NAMALWA (cell line): ENCODE results near the gene NCOA1.
A peak's percentile ranks its signal among the peaks of the same experiment; 100 is the strongest.
"Not testable (repeated sequence)": the region's sequence is repeated elsewhere in the genome, so short reads cannot be mapped to it uniquely, and the experiment has no call there.

ENCODE experiments used
- DNase-seq: peaks from one replicate; pipeline ENCODE4 v3.0.0-alpha.2; 2015; ENCODE audit warnings: low spot score

Gene NCOA1

DNA sequence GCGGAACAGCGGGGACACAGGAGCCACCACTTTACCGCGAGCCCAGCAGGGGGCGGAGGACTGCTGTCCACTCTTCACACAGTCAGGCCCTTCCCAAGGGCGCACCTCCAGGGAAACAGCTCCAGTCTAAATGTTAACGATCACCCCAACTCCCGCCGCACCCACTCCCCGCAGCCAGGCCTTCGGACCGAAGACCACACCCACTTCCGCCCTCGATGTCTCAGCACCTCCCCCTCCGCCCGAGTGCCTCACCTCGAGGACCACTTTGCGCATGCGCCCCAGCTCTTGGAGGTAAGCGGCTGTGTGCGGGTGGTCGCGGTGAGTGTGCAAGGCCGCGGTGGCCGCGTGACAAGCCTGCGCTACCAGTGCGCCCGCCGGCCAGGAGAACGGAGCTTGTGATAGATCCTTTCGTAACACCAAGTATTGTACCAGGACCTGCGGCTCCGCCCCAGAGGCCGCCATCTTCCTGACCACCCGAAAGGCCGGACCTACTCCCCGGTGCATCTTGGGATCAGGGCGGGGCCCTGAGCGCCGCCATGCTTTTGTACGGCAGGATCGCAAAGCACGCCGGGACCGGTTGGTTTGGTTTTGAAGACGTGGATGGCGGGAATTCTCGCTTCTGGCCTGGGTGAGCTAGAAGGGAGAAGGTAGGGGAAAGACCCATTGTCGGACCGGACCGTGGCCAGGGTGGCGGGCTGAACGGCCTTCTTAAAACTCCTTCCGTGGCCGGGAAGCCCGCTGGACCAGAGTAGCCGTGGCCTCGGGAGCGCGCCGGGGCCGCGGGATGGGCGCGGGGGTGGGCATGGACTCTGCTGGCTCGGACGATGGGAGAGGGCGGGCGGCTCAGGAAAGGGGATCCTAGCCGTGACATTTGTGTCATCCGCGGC lies 302.1 kb downstream of the NCOA1 start, which contains the start of the genes CENPO and PTRHD1:
CENPO (plus strand) TSS at position 552 of the 887 bp plus-strand sequence. CDS start 495 bp downstream, outside the sequence.
PTRHD1 (minus strand) TSS at position 518 of the 887 bp plus-strand sequence; CDS start at position 504, 14 bp downstream.
- DNase-seq: peak; percentile 97

DNA sequence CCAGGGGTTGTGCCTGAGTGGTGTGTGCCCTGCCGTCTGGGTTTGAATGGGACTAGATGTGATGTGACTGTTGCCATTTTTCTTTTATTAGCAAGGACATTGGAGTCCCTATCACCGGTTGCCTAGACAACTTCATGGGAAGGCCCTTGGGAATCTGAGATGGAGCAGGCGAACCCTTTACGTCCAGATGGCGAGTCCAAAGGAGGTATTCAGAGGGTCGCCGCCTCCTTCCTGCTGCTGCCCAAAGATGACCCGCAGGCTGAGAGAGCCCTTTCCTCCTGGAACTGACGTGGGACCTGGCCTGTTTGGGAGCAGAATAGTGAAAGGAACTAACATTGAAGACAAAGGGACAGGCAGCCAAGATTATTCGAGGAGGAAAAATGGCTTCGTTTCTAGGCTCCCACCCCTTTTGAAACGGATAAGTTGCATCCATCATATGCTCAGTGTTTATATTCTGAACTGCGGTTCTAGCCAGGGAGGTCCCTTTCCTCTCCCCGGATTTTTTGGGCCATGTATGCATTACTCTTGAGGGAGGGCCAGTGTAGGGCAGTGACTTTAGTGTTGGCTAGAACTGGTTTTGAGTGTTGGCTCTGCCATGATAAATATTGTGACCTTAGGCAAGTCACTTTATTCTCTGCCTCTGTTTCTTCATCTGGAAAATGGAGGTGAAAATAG lies 302.8 kb downstream of the NCOA1 start:
- DNase-seq: peak; percentile 48

DNA sequence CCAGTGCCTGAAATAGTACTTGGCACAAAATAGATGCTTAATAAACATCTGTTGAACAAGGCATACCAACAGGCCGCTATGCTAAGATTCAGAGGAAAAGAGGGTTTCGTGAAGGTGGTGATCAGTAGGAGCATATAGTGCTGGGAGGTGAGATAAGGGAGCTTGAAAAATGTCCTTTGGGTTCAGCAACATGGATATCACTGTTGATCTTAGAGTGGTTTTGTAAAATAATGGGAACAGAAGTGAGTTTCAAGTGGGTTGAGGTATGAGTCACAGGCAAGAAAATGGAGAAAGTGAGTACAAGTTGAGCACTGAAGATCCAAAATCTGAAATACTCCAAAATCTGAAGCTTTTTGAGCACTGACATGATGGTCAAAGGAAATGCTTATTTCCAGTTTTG lies 306.6 kb downstream of the NCOA1 start:
- no peak for DNase-seq

DNA sequence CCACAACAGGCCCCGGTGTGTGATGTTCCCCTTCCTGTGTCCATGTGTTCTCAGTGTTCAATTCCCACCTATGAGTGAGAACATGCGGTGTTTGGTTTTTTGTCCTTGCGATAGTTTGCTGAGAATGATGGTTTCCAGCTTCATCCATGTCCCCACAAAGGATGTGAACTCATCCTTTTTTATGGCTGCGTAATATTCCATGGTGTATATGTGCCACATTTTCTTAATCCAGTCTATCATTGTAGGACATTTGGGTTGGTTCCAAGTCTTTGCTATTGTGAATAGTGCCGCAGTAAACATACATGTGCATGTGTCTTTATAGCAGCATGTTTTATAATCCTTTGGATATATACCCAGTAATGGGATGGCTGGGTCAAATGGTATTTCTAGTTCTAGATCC lies 309.4 kb downstream of the NCOA1 start:
- DNase-seq: not testable (repeated sequence)

DNA sequence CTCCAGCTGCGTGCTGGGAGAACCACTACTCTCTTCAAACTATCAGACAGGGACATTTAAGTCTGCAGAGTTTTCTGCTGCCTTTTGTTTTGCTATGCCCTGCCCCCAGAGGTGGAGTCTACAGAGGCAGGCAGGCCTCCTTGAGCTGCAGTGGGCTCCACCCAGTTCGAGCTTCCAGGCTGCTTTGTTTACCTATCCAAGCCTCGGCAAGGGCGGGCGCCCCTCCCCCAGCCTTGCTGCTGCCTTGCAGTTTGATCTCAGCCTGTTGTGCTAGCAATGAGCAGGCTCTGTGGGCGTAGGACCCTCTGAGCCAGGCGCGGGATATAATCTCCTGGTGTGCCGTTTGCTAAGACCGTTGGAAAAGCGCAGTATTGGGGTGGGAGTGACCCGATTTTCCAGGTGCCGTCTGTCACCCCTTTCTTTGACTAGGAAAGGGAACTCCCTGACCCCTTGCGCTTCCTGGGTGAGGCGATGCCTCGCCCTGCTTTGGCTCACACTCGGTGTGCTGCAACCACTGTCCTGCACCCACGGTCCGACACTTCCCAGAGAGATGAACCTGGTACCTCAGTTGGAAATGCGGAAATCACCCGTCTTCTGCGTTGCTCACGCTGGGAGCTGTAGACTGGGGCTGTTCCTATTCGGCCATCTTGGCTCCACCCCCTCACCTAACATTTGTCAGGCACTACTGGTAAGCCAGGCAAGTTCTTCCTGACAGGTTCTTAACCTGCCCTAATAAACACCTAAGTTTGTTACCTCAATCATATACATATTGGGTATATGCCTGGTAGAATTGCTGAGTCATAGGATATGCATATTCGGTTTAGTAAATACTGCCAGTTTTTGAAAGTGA lies 315.0 kb downstream of the NCOA1 start:
- DNase-seq: not testable (repeated sequence)

DNA sequence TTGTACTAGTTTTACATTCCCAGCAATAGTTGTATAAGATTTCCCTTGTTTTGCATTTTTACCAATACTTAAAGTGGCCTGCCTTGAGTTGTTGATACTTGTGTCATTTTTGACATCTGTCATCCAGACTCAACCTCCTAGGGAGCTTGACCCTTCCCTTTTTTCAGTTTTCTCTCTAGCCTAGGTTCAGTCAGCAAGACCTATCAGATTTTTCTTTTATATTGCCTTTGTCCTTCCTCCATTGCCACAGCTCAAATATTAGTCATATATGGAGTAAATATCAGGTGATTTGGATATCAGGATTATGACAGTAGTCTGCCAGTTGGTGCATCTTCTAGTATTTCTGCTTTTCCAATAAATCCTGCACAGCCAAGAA lies 315.6 kb downstream of the NCOA1 start:
- no peak for DNase-seq

DNA sequence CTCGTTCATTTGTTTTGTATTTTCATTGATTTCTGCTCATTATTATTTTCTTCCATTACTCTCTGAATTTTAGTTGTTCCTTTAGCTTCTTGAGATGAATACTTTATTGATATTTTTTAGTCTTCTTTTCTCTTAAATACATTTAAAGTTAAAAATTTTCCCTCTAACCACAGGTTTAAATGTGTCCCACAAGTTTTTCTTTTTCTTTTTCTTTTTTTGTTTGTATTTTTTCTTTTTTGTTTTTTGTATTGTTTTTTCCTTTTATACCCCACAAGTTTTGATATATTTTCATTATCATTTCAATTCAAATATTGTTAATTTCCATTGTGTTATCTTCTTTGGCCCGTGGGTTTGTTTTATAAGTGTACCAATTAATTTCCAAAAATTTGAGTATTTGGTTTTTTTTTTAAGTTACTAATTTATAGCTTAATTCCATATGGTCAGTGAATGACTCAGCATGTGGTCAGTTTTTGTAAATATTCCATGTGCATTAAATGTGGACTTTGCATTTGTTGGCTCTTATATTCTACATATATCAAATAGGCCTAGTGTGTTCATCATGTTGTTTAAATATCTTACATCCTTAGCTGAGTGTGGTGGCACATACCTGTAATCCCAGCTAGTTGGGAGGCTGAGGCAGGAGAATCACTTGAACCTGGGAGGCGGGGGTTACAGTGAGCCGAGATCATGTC lies 318.4 kb downstream of the NCOA1 start:
- DNase-seq: no peak

DNA sequence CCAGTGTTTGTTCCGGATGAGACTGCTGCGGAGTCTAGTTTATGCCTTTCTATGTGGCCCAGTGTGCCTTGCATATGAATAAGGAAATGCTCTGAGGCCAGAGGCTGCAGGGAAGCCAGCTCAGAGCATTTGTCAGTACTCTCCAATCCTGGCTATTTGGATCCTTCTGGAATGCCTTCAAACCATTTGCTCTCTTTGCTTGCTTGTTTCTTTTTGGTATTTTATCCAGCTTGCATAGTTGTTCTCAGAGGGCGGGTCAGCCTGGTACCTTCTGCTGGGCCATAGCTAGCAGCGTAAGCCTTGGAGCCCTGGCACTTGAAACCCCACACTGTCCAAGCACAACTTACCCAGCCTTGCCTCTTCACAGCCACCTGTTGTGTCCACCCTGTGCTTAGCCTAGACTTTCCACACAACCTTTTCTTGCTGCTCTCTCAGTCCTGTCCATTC lies 322.7 kb downstream of the NCOA1 start:
- no peak for DNase-seq

DNA sequence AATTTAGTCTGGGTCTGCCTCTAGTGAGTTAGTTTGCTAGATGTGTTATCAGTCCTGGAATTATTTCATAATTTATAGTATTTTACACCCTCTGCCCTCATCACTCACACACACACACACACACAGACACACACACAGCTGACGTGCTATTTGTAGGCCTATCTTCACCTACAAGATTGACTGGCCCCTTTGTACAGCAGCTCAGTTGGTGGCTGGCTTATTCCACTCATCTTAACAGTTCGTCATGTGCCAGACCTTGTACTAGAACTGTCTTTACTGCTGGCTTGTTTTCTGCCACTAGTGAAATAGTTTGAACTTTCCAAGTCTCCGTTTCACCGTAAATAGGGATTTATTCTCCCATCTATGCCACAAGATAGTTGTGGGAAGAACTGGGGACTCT lies 323.5 kb downstream of the NCOA1 start:
- no peak for DNase-seq

DNA sequence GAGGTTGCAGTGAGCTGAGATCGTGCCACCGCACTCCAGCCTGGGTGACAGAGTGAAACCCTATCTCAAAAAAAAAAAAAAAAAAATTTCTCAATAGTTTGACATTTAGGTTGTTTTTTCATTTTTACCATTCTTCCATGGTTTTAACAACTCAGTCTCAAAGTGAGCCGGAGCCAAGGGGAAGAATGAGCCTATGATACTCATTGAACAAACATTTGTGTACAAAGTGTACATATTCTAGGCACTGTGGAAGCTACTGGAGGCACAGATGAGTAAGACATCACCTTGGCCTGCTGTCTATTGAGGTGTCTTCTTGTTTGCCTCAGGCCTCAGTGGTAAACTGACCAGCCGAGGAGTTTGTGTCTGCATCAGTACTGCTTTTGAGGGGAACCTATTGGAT lies 324.1 kb downstream of the NCOA1 start:
- DNase-seq: no peak

DNA sequence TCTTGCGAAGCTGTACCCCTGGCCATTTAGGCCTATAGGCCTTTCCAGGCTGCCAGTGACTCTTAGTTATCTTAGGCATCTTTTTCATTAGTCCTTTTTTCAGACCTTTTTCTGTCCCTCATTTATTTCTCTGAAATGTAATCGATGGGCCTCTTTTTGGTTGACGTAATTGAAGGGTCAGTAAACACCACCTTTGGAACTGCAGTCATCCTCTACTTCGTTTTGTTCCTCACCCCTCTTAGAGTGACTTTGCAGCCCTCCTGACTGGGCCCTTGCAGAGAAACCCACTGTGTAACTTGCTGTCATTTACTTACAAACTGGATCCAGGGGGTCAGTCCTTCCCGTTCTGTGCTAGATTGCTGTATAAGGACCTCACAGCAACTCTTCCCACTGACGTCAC lies 325.4 kb downstream of the NCOA1 start:
- DNase-seq: no peak

DNA sequence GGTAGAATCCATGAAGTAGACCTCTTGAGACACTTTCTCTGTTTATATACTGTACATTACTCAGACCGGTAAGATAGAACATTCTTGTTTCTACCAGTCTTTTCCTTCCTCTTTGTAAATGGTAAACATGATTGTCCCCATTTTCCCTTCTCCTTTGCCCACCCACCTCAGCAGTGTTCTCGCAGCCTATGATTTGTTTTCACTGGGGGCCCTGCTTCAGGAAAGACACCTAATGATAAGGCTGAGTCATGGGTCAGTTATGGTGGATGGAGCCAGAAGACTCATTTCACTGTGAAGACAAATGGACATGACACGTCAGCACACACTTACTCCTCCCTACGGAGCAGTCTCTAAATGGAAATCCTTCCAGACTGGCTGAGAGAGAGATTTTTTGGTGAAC lies 325.8 kb downstream of the NCOA1 start:
- DNase-seq: no peak

DNA sequence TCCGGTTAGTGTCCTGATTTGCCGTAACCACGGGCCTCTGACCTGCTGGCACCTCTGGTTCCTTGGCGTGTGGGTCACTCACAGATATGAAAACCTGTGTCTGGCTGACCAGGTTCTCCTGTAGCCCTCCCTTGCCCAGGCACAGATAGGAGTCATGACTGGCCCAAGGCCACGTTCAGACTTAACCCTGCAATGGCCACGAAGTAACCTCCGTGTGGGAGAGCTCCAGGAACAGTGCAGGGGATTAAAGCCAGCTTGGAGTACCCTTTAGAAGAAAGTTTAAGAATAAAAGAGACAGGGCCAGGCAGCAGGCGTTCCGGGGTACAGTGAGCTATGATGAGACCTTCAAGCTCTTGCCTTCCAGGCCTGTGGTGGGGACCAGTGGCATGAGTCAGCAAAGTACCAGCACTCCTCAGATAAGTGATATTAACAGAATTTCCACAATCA lies 327.7 kb downstream of the NCOA1 start:
- no peak for DNase-seq

DNA sequence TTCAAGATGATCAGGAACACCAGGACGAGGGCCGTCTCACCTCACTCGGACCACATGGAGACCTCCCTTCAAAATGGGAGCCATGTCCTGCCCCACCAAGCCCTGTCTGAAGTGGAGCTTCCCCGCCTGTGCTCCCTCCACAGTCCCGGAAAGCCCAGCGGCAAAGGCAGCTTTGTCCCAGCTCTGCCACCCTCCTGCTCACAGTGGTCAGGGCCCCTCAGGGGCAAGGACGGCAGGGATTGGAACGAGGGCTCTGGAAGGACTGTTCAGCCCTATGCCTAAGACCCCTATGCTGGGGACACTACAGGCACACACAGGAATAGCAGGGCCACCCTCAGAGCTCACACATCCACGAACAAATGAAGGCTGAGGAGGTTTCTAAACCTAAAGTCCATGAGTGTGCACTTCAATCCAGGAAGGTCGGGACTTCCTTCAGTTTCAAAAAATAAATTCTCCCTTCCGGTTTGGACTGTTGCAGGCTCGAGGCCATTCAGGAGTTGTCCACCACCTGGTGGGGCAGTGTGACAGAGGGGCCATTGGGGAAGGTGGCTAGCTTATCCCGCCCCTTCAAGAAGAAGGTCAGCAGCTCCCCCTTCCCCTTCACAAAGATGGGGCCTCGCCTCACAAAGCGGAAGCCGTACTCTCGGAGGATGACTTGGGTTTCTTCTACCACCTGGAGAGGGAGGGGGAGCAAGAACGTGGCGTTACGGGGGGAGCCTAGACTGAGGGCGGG lies 328.6 kb downstream of the NCOA1 start:
- DNase-seq: no peak

DNA sequence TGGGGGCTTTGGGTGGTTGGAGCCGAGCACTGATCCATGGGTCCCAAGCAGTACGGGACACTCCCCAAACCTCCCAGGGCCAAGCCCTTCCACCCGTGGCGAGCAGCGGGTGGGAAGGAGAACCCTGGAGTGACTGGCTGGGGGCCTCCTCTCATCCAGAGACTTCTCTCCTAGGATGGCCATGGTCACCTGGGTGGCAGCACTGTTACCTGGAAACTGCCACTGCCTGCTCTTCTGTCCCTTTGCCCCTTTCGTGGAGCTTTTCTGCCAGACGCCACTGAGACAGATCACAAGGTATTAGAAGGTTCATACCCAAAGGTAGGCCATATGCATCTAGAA lies 329.1 kb downstream of the NCOA1 start:
- DNase-seq: no peak
